HepG2 (cell line): ENCODE results near the gene MAP2K1. TPM values are rescaled to one million over a fixed set of nuclear protein-coding genes. Genes with fewer than 3 reads are reported as not detected.

Source experiments
- ARNT ChIP-seq: fragments of 450-650 bp; IDR thresholded peaks from 2 replicates; pipeline ENCODE4 v1.6.1; 2017
- ARNT2 ChIP-seq: sonication (generic); formaldehyde crosslinking; IDR thresholded peaks from 2 replicates; pipeline ENCODE4 v1.8.0; 2022; ENCODE audit warnings: mild to moderate bottlenecking, low read depth, missing genetic modification reagents, moderate library complexity
- BRD4 ChIP-seq: sonication (generic); formaldehyde crosslinking; IDR thresholded peaks from 2 replicates; pipeline ENCODE4 v1.4.0; 2020; ENCODE audit warnings: missing genetic modification reagents
- CREB3 ChIP-seq: sonication (generic); formaldehyde crosslinking; IDR thresholded peaks from 2 replicates; pipeline ENCODE4 v1.5.0; 2020; ENCODE audit warnings: missing genetic modification reagents
- HDAC1 ChIP-seq: sonication (generic); formaldehyde crosslinking; IDR thresholded peaks from 2 replicates; pipeline ENCODE4 v1.5.1; 2020; ENCODE audit warnings: mild to moderate bottlenecking, missing genetic modification reagents
- HOXA3 ChIP-seq: sonication (generic); formaldehyde crosslinking; IDR thresholded peaks from 2 replicates; pipeline ENCODE4 v1.5.0; 2020; ENCODE audit warnings: missing genetic modification reagents
- JUND ChIP-seq: sonication (generic); formaldehyde crosslinking; IDR thresholded peaks from 2 replicates; pipeline ENCODE4 v1.8.0; 2022; ENCODE audit warnings: mild to moderate bottlenecking, missing genetic modification reagents
- KDM5B ChIP-seq: sonication (generic); formaldehyde crosslinking; IDR thresholded peaks from 2 replicates; pipeline ENCODE4 v1.4.0; 2020; ENCODE audit warnings: missing genetic modification reagents, mild to moderate bottlenecking, borderline replicate concordance
- MAZ ChIP-seq, 2 experiments: sonication (generic) in 1 of 2; formaldehyde crosslinking in 1 of 2; IDR thresholded peaks; 2 replicates each; pipeline versions ENCODE4 v1.5.0 to v1.6.1; 2012 to 2020; ENCODE audit warnings: low read depth in 2 of 2, mild to moderate bottlenecking in 2 of 2, borderline replicate concordance in 1 of 2, improper control_type of control experiment in 1 of 2, low read length in 1 of 2, missing genetic modification reagents in 1 of 2, moderate library complexity in 1 of 2
- MTA1 ChIP-seq: sonication (generic); formaldehyde crosslinking; IDR thresholded peaks from 2 replicates; pipeline ENCODE4 v1.4.0; 2020; ENCODE audit warnings: missing genetic modification reagents, mild to moderate bottlenecking, borderline replicate concordance
- PITX1 ChIP-seq: sonication (generic); formaldehyde crosslinking; IDR thresholded peaks from 2 replicates; pipeline ENCODE4 v1.5.1; 2020; ENCODE audit warnings: mild to moderate bottlenecking, missing genetic modification reagents
- RFXANK ChIP-seq: IDR thresholded peaks from 2 replicates; pipeline ENCODE4 v1.6.1; 2016
- ZBTB21 ChIP-seq: sonication (generic); formaldehyde crosslinking; IDR thresholded peaks from 2 replicates; pipeline ENCODE4 v1.4.0; 2020; ENCODE audit warnings: missing genetic modification reagents
- ZC3H4 ChIP-seq: sonication (generic); formaldehyde crosslinking; IDR thresholded peaks from 2 replicates; pipeline ENCODE4 v1.4.0; 2020; ENCODE audit warnings: missing genetic modification reagents, borderline replicate concordance
- ZNF136 ChIP-seq: sonication (generic); formaldehyde crosslinking; IDR thresholded peaks from 2 replicates; pipeline ENCODE4 v1.8.1; 2022; ENCODE audit warnings: low read depth, mild to moderate bottlenecking, moderate library complexity, missing genetic modification reagents
- ZNF17 ChIP-seq: sonication (generic); formaldehyde crosslinking; IDR thresholded peaks from 2 replicates; pipeline ENCODE4 v1.5.0; 2020; ENCODE audit warnings: mild to moderate bottlenecking, missing genetic modification reagents
- ZNF3 ChIP-seq: IDR thresholded peaks from 2 replicates; pipeline ENCODE4 v1.7.0; 2017; ENCODE audit warnings: inconsistent platforms
- ZNF710 ChIP-seq: sonication (generic); formaldehyde crosslinking; IDR thresholded peaks from 2 replicates; pipeline ENCODE4 v1.5.0; 2020; ENCODE audit warnings: mild to moderate bottlenecking, missing genetic modification reagents, borderline replicate concordance
- ZNF792 ChIP-seq: IDR thresholded peaks from 2 replicates; pipeline ENCODE4 v1.6.1; 2016
- polyA plus RNA-seq, 8 experiments: library from polyadenylated mRNA; depleted of rRNA in 3 of 8; stranded (reverse) in 7 of 8; unstranded in 1 of 8; fragments of >200 nt; fragmentation: Illumina TruSeq in 4 of 8; extraction: Trizol in 4 of 8; gene quantifications; 2 replicates each; pipeline versions ENCODE4 v1.2.1 to v1.2.3, GENCODE V29; 2011 to 2016; ENCODE audit warnings: low read depth in 4 of 8, missing spikeins in 1 of 8, mixed read lengths in 1 of 8; ENCODE audit not compliant: insufficient read depth in 1 of 8
- total RNA-seq, 5 experiments: library from RNA; depleted of rRNA; stranded (reverse); fragments of >200 nt; fragmentation: Illumina TruSeq; extraction: Trizol; gene quantifications; 2 replicates each; pipeline ENCODE4 v1.2.3, GENCODE V29; 2016; ENCODE audit warnings: low read depth in 1 of 5
- TF ChIP-seq, protein P1 (sequence below), 2 experiments: sonication (generic) in 1 of 2; formaldehyde crosslinking in 1 of 2; IDR thresholded peaks; 2 replicates each; pipeline versions ENCODE4 v1.4.0 to v1.6.1; 2016 to 2020; ENCODE audit warnings: borderline replicate concordance in 1 of 2, low read depth in 1 of 2, mild to moderate bottlenecking in 1 of 2, missing genetic modification reagents in 1 of 2
- TF ChIP-seq, protein P2 (sequence below): sonication (generic); formaldehyde crosslinking; IDR thresholded peaks from 2 replicates; pipeline ENCODE4 v1.5.1; 2020; ENCODE audit warnings: missing genetic modification reagents, mild to moderate bottlenecking, borderline replicate concordance

MAP2K1 gene
- total and polyA plus RNA-seq, 2 of the 13 experiments (the other 11 are each of a cell fraction or from before 2014, with no cell fraction given) = 24.1 to 49.2 TPM

DNA sequence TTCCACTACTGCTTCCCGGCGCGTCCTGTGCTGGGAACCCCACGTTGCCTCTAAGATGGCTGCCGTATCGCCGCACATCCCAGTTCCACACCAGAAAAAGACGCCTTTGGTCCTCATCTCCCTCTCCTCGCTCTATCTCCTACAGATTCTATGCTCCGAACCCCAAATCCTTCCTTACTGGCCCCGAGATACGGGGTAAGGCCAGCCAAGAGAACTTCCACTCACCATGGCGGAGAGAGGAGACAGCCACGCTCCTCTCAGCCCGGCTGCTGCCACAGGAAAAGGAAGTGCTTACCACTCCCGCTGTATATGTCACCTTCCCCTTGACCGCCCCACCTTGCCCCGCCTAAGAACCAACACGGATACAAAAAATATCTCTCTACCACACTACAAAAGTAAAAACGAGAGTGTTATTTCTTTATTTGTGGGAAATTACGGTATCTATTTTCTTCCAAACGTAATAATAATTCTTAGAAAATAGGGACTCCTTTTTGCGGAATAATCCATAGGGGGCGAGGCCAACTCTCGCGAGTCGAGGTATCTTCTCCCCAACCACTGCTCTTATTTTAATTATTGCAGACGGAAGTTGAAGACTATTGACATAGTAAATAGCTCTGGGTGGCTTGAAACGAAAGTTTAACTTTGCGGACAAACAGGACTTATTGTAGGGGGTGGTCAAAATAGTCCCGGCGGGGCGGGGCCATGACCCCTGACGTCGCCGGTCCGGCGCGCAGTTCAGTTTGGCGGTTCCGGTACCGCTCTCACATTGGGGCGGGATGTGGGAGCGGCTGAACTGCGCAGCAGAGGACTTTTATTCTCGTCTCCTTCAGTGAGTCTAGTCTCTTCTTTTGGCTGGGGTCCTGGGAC is 118.1 kb downstream of the MAP2K1 start, which contains the start of the genes RPL4 and ZWILCH (continued):
- TF ChIP-seq, protein P1, sequence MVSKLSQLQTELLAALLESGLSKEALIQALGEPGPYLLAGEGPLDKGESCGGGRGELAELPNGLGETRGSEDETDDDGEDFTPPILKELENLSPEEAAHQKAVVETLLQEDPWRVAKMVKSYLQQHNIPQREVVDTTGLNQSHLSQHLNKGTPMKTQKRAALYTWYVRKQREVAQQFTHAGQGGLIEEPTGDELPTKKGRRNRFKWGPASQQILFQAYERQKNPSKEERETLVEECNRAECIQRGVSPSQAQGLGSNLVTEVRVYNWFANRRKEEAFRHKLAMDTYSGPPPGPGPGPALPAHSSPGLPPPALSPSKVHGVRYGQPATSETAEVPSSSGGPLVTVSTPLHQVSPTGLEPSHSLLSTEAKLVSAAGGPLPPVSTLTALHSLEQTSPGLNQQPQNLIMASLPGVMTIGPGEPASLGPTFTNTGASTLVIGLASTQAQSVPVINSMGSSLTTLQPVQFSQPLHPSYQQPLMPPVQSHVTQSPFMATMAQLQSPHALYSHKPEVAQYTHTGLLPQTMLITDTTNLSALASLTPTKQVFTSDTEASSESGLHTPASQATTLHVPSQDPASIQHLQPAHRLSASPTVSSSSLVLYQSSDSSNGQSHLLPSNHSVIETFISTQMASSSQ (IDR thresholded peaks at IDR 0.05; ENCODE audit: low read depth) = peak; percentile 49; the same call in 1 of the 2 replicates
- TF ChIP-seq, protein P1 (CRISPR knock-in tag; IDR thresholded peaks at IDR 0.05; ENCODE audit: borderline replicate concordance) = no peak
- TF ChIP-seq RFXANK (CRISPR knock-in tag) (no peak), KDM5B (CRISPR knock-in tag) (no peak; the same call in 1 of the 2 replicates), ZNF3 (CRISPR knock-in tag) (no peak), BRD4 (peak; percentile 90), HOXA3 (CRISPR knock-in tag) (peak; percentile 60), JUND (0 out of 2 replicates have a peak, but pooled peaks have one; percentile 30), ZNF792 (CRISPR knock-in tag) (0 out of 2 replicates have a peak, but pooled peaks have one; percentile 19), ZNF136 (CRISPR knock-in tag) (peak; percentile 22; the same call in 1 of the 2 replicates), ARNT2 (CRISPR knock-in tag) (peak; percentile 78), MAZ (IDR thresholded peaks at IDR 0.05; ENCODE audit: borderline replicate concordance, low read depth, low read length) (0 out of 2 replicates have a peak, but pooled peaks have one; percentile 36), MAZ (CRISPR knock-in tag; IDR thresholded peaks at IDR 0.05; ENCODE audit: low read depth) (no peak), ZBTB21 (CRISPR knock-in tag) (peak; percentile 25; the same call in 1 of the 2 replicates), PITX1 (peak; percentile 27; the same call in 1 of the 2 replicates), ZC3H4 (CRISPR knock-in tag) (peak; percentile 86), ARNT (no peak), ZNF710 (CRISPR knock-in tag) (no peak), MTA1 (no peak), ZNF17 (CRISPR knock-in tag) (peak; percentile 61; the same call in 1 of the 2 replicates), CREB3 (CRISPR knock-in tag) (0 out of 2 replicates have a peak, but pooled peaks have one; percentile 36), HDAC1 (CRISPR knock-in tag) (peak; percentile 94)
- TF ChIP-seq, protein P2, sequence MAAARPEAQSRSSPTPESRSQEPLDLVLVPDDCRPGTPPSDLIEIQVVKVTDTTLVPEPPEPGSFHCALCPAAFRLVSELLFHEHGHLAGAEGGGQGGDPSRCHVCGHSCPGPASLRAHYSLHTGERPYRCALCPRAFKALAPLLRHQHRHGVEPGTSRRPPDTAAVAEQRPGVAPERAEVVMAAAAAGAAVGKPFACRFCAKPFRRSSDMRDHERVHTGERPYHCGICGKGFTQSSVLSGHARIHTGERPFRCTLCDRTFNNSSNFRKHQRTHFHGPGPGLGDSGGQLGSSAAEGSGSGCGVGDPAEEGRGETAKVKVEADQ (CRISPR knock-in tag) = peak; percentile 57; the same call in 1 of the 2 replicates
